HG03558 (cell line): Measurements from ENCODE around the gene MRPS21.

ENCODE experiments used
- ATAC-seq: cut with Tn5 transposase; IDR thresholded peaks from one replicate; pipeline ENCODE4 v1.9.1; 2021; ENCODE audit warnings: moderate number of reproducible peaks; ENCODE audit not compliant: unreplicated experiment; ENCODE audit errors: extremely low read depth

Gene MRPS21

GRCh38 chr1:150293433-150294253 is at the start of gene MRPS21:
TSS of gene MRPS21 (plus strand) at chr1:150293861. CDS start at chr1:150294367, 506 bp downstream.
- ATAC-seq, result no peak

DNA sequence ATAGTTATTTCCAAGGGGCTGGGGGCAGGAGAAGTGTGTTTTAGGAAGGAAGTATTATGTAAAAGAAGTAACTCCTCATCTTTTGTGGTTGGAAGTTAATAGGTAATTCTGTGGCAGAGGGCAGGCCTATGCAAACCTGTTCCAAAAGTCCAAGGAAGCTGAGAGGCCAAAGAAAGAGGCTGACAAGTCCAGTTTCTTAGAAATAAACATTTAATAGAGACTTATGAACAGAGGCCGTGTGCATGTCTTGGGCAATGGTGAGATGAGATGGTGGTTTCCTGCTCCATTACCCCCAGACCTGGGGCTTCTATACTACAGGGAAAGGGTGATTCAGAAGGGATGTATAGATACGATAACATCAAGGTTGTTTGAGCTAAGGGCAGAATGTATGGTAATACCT is 43.7 kb upstream of the MRPS21 start:
- ATAC-seq, result no peak

DNA sequence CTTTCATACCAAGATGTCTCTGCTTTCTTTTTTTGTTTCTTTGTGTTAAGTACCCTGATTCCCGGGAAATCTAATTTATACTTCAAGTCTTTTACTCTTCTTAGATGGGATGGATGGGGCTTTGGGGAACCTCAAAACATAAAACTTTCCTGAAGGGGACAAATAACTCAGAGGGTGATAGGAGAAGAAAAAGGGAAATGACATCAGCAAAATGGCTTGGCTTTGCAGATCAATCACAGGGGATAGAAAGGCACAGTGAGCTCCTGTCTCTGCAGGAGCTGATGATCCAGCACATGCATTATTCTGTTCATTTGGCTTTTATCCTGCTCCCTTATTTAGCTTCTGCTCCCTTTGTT is 37.5 kb upstream of the MRPS21 start:
- ATAC-seq, result no peak

- no peak for ATAC-seq
These were observed 36.9 kb upstream of the MRPS21 start for GRCh38 chr1:150256554-150257341.

DNA sequence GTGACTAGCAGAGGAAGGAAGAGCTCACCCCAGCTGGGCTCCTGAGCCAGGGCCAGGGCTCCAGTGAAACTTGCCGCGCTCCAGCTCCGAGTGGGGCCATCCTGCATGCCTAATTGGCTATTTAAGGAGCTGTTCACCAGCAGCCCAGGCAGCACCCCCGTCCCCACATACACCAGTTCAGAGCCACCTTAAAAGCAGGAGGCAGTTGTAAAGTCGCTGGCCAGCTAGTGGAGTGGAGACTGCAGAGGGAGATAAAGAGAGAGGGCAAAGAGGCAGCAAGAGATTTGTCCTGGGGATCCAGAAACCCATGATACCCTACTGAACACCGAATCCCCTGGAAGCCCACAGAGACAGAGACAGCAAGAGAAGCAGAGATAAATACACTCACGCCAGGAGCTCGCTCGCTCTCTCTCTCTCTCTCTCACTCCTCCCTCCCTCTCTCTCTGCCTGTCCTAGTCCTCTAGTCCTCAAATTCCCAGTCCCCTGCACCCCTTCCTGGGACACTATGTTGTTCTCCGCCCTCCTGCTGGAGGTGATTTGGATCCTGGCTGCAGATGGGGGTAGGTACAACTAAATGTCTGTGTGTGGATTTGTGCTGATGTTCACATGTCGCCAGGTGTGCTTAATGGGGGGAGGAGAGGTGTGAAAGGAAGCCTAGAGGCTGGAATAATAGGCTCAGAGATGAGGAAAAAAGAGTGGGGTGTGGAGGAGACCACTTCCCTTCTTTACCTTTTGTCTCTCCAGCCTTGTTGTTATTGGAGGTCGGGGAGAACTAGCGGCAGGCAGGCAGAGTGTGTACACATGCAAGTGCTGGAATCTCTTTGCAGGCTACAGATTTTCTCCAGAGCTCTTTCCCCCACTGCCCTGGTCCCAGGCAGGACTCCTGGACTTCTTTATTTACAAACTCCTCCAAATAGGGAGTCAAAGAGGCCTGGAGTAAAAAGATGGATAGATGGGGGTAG is 35.8 kb upstream of the MRPS21 start, which contains the start of gene CA14:
TSS of gene CA14 (plus strand) at position 151 of the 962 bp plus-strand sequence. CDS start at position 506, 355 bp downstream.
- no peak for ATAC-seq

DNA sequence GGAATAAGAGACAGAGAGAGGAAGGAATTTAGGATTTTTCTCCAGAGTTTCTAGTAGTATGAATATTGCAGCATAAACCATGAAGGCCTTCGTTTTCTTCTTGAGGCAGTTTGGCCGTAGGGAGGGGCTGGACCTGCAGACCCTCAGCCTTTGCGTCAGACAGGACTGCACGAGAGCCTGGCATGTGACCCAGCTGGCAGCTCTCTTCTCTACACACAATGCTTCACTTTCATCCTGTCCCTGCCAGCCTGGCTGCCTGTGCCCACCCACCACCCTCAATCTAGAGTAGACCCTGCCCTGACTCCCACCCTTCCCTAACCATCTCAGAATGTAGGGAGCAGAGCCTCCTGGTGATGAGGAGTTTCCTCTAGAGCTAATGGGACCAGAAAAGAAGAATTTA is 34.4 kb upstream of the MRPS21 start:
- no peak for ATAC-seq

DNA sequence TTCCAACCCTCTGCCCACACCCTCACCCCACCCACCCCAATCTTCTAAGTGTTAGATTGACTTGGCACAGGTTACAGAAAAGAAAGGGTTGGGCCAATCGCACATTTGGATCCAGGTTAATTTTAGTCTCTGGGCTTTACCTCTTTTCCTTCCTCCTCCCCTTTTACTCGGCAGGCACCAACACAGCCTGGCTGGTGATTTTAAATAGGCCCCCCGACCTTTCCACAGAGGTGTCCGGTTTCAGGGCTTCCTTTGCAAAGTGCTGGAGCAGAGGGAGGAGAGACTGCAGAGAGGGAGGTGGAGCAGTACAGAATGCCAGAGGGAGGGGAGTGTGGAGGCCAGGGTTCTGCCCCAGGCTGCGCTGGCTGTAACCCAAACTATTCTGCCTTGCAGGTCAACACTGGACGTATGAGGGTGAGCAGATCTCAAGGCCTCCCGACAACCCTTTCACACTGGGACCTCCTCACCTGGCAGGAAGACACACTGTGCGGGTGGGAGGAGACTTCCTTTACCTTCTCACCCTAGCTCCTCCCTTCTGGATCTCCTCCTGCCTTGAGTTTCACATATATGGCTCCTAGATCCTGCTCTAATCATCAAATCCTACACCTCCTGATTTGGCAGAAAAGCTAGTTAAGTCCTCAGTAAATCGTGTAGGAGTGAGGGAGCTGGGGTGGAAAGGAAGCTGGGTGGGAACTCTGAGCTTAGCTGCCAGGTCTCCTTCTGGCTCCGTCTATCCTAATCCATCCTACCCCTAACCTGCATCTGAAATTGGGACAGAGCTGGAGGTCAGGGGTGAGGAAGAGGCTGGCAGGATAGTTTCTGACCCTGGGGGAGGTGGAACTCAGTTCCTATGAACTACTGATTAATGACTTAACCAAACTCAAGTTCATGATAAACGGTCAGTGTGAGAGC is 33.6 kb upstream of the MRPS21 start:
- ATAC-seq, result no peak

DNA sequence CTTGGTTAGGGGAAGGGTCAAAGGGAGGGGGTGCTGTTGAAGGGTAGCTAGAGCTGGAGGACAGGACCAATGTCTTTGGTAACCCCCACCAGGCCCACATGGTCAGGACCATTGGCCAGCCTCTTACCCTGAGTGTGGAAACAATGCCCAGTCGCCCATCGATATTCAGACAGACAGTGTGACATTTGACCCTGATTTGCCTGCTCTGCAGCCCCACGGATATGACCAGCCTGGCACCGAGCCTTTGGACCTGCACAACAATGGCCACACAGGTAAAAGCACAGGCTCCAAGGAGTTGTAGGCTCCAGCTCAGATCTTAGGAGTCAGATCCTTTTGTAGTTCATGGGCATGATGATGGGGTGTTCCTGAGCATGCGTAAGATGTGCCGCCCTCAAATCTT is 32.3 kb upstream of the MRPS21 start:
- ATAC-seq, result no peak

- ATAC-seq, result no peak
These were observed 31.0 kb upstream of the MRPS21 start for GRCh38 chr1:150262388-150263320.

GRCh38 chr1:150263549-150263948 is 30.1 kb upstream of the MRPS21 start:
- no peak for ATAC-seq

- ATAC-seq, result no peak
These were observed 25.8 kb upstream of the MRPS21 start for GRCh38 chr1:150267896-150268295.

DNA sequence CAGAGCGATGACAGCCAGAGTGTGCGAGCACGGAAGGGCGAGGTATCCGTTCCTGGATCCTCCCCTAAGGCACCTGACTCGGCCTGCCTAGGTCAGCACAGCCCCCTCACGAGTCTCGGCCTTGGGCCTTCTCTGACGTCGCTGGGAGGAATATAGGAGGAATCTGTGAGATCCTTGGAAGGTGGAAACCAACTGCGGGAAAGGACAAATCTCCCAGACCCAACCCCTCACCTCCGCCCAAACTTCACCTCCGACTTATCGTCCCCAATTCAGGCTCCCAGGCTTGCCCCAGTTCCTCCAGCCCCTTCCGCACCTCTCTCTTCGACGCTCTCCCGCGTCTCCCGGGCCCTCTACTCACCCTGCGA is 25.3 kb upstream of the MRPS21 start:
- no peak for ATAC-seq

- peak; percentile 69 for ATAC-seq
These were observed 24.8 kb upstream of the MRPS21 start, which contains the start of gene APH1A for GRCh38 chr1:150268705-150269403. TSS of gene APH1A (minus strand) at chr1:150269016. CDS start at chr1:150268810, 206 bp downstream.

- ATAC-seq, result no peak
These were observed 24.2 kb upstream of the MRPS21 start for GRCh38 chr1:150269451-150269850.

DNA sequence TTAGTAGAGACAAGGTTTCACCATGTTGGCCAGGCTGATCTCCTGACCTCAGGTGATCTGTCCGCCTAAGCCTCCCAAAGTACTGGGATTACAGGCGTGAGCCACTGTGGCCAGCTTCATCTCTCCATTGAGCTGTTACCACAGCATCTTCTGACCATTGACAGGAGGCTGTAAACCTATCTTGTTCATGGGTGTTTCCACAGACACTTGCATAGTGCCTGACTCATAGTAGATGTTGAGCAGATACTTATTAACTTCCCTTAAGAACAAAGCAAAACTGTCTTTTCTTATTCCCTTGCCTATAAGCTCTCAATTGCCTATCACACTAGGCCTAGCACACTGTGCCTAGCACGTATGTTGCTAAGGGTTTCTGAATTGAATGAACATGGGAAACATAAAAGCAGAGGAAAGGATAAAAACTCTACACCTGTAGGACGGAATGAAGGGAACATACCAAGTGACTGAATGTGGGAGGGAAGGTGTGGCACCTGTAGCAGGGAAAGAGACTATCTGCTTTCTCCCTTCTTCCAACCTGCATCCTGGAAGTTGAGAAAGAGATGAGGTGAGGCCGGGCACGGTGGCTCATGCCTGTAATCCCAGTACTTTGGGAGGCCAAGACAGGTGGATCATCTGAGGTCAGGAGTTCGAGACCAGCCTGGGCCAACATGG is 22.2 kb upstream of the MRPS21 start:
- ATAC-seq, result no peak

GRCh38 chr1:150273311-150273710 is 20.4 kb upstream of the MRPS21 start:
- no peak for ATAC-seq

DNA sequence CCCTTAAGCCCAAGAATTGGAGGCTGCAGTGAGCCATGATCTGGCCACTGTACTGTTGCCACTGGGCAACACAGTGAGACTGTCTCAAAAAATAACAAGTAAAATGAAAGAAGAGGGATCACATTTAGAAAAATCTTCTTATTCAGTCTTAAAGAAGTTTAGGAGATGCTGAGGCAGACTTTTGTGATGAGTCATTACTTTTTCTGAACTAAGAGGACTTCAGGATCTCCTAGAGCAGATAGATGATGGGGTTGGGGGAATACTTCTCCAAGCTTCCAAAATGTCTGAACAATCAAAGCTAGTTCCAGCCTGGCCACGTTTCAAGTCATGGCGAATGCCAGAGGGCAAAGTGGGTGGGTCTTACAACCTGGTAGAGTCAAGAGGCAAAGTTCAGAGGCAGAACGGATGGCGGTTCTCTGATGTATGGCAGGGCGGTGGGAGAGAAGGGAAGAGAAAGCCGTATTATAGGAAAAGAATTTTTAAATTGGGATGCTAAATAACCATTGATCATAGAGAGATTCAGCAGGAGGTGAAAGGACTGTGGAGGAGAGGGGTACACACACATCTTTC is 13.4 kb upstream of the MRPS21 start:
- no peak for ATAC-seq
